BE2C (cell line): ENCODE results near the gene ARRB1.

Experiments
- DNase-seq: peaks from one replicate; pipeline ENCODE4 v3.0.0-alpha.2; 2020
- H3K27me3 ChIP-seq: fragments of 250-450 bp; sonication (Bioruptor Pico); 2 replicates; pipeline ENCODE4 v1.5.1; 2020; ENCODE audit warnings: mild to moderate bottlenecking
- H3K36me3 ChIP-seq: fragments of 250-450 bp; sonication (Bioruptor Pico); 2 replicates; pipeline ENCODE4 v1.5.1; 2020; ENCODE audit warnings: mild to moderate bottlenecking
- H3K4me1 ChIP-seq: fragments of 250-450 bp; sonication (Bioruptor Pico); 2 replicates; pipeline ENCODE4 v1.5.1; 2020
- H3K4me3 ChIP-seq: 2 replicates; pipeline ENCODE4 v1.5.1; 2011; ENCODE audit warnings: low read depth, low read length
- H3K9me3 ChIP-seq: fragments of 250-450 bp; sonication (Bioruptor Pico); 2 replicates; pipeline ENCODE4 v1.5.1; 2020
- CTCF ChIP-seq: IDR thresholded peaks from 2 replicates; pipeline ENCODE4 v1.5.1; 2012; ENCODE audit warnings: mild to moderate bottlenecking, low read depth, low read length

The ARRB1 gene

GRCh38 chr11:75389925-75390324, 38.5 kb upstream of the ARRB1 start:
- no peak for DNase-seq
- Histone ChIP-seq H3K4me3 (no peak overlapping the region), H3K27me3 (no peaks in the 10 kb centered on the region), H3K4me1 (peaks cover 4% of the 10 kb centered on the region), H3K9me3 (no peaks in the 10 kb centered on the region), H3K36me3 (no peaks in the 10 kb centered on the region)
- no peak for TF ChIP-seq CTCF

GRCh38 chr11:75389276-75389605, 37.8 kb upstream of the ARRB1 start:
- no peak for DNase-seq
- peaks cover 4% of the 10 kb centered on the region for H3K4me1 ChIP-seq
- no peaks in the 10 kb centered on the region for H3K27me3 ChIP-seq
- H3K36me3 ChIP-seq, result no peaks in the 10 kb centered on the region
- no peak for TF ChIP-seq CTCF
- no peaks in the 10 kb centered on the region for H3K9me3 ChIP-seq
- no peak overlapping the region for H3K4me3 ChIP-seq

- no peak overlapping the region; the same call in 1 of the 2 replicates for H3K4me3 ChIP-seq
These were observed 37.2 kb upstream of the ARRB1 start for GRCh38 chr11:75388386-75389275.

GRCh38 chr11:75387736-75388294, 36.4 kb upstream of the ARRB1 start:
- no peak overlapping the region for H3K4me3 ChIP-seq
- H3K36me3 ChIP-seq, result no peaks in the 10 kb centered on the region
- H3K4me1 ChIP-seq, result peaks cover 7% of the 10 kb centered on the region
- H3K27me3 ChIP-seq, result no peaks in the 10 kb centered on the region
- H3K9me3 ChIP-seq, result no peaks in the 10 kb centered on the region
- DNase-seq, result no peak
- no peak for TF ChIP-seq CTCF

More at GRCh38 chr11:75388386-75389275, 37.2 kb upstream of the ARRB1 start:
- Histone ChIP-seq H3K27me3 (no peaks in the 10 kb centered on the region), H3K36me3 (no peaks in the 10 kb centered on the region), H3K9me3 (no peaks in the 10 kb centered on the region), H3K4me1 (peaks cover 4% of the 10 kb centered on the region)
- peak; percentile 82 for DNase-seq
- TF ChIP-seq CTCF, result peak; percentile 92

GRCh38 chr11:75386942-75387630, 35.6 kb upstream of the ARRB1 start:
- no peaks in the 10 kb centered on the region for H3K9me3 ChIP-seq
- H3K27me3 ChIP-seq, result no peaks in the 10 kb centered on the region
- DNase-seq, result no peak
- TF ChIP-seq CTCF, result no peak
- no peaks in the 10 kb centered on the region for H3K36me3 ChIP-seq
- no peak overlapping the region for H3K4me3 ChIP-seq
- peaks cover 7% of the 10 kb centered on the region for H3K4me1 ChIP-seq
